Peyer's patch (tissue), 4 donors: ENCODE data around the gene SH3GL1. TPM values are rescaled to one million over a fixed set of nuclear protein-coding genes. Genes with fewer than 3 reads are reported as not detected.
A peak's percentile ranks its signal among the peaks of the same experiment; 100 is the strongest.

Source experiments
- DNase-seq, 3 donors: peaks; one replicate each; pipeline ENCODE4 v3.0.0-alpha.2; 2017 to 2019
- H3K27ac ChIP-seq, 4 donors: fragments of 200-600 bp; sonication (generic); one replicate each; pipeline ENCODE4 v1.5.1; 2016 to 2019
- H3K27me3 ChIP-seq, 2 donors: fragments of 200-600 bp; sonication (generic); one replicate each; pipeline ENCODE4 v1.5.1; 2019
- H3K36me3 ChIP-seq, 3 donors: fragments of 200-600 bp; sonication (generic); one replicate each; pipeline ENCODE4 v1.5.1; 2016 to 2019
- H3K4me1 ChIP-seq, 4 donors: fragments of 200-600 bp; sonication (generic); one replicate each; pipeline ENCODE4 v1.5.1; 2016 to 2019
- H3K4me3 ChIP-seq, 4 donors: fragments of 200-600 bp; sonication (generic); 1 replicate in 3 of 4; 2 replicates in 1 of 4; pipeline ENCODE4 v1.5.1; 2016 to 2019; ENCODE audit warnings: mild to moderate bottlenecking in 1 of 4
- H3K9me3 ChIP-seq, 4 donors: fragments of 200-600 bp; sonication (generic); one replicate each; pipeline ENCODE4 v1.5.1; 2016 to 2019; ENCODE audit warnings: mild to moderate bottlenecking in 1 of 4
- POLR2A ChIP-seq, 2 donors: fragments of 450-650 bp; IDR thresholded peaks; one replicate each; pipeline ENCODE4 v1.5.1; 2017; ENCODE audit warnings: antibody characterized with exemption in 2 of 2, mild to moderate bottlenecking in 2 of 2, moderate library complexity in 2 of 2
- total RNA-seq, 4 donors: library from RNA; depleted of rRNA; stranded (reverse); fragments of >200 nt; gene quantifications; one replicate each; pipeline ENCODE4 v1.1.0, GENCODE V29; 2016
- TF ChIP-seq, protein P1 (sequence below), 6 experiments: fragments of 450-650 bp in 4 of 6; fragments of 200-600 bp in 2 of 6; sonication (generic) in 1 of 6; IDR thresholded peaks; one replicate each; pipeline ENCODE4 v1.5.1; 2017 to 2019; ENCODE audit warnings: antibody characterized with exemption in 6 of 6, mild to moderate bottlenecking in 3 of 6, moderate library complexity in 1 of 6

The SH3GL1 gene
- total RNA-seq, 4 donors from 2014 or later: 69.3 to 102 (median 73.9) TPM

DNA sequence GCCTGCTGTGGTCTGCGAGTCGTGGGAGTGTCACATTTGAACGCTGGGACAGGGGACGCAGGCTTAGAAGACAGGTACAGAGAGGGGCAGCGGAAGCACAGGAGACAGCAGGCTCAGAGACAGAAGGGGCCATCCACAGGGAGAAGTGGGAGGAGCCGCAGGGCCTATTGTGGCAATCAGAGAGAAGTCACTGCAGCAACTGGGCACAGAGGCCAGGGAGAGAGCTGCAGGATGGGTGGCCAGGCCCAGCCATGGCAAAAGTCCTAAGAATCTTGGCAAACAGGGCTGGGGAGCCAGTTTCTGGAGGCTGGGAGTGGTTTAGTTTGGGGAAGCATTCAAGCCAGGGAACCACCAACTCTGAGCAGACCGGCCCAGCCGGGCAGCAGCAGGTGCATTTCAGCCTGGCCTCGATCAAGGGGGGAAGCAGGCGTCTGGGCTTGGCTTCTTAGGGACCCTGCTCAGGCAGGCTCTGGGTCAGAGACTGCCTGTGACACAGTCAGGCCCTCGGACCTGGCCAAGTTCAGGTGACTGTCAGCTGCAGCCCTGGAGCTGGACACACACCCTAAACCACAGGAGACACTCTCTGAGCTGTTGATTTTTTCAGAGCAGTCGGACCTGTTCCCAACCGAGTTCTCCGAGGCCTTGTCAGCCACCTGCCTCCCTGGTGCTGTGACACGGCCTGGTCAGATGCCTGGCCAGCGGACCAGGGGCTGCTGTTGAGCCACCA, 11.8 kb downstream of the SH3GL1 start:
- Histone ChIP-seq H3K9me3 (no peaks in the 10 kb centered on the region), H3K4me3 (no peak overlapping the region), H3K27ac (peak overlapping the region in 1 of 4 donors; percentile 85), H3K4me1 (peaks cover 0 to 56% (median 12%) of the 10 kb centered on the region in 4 donors), H3K27me3 (no peaks in the 10 kb centered on the region), H3K36me3 (peaks cover 0 to 25% (median 0%) of the 10 kb centered on the region in 3 donors)
- no peak for TF ChIP-seq POLR2A (IDR thresholded peaks at IDR 0.05)
- TF ChIP-seq, protein P1, sequence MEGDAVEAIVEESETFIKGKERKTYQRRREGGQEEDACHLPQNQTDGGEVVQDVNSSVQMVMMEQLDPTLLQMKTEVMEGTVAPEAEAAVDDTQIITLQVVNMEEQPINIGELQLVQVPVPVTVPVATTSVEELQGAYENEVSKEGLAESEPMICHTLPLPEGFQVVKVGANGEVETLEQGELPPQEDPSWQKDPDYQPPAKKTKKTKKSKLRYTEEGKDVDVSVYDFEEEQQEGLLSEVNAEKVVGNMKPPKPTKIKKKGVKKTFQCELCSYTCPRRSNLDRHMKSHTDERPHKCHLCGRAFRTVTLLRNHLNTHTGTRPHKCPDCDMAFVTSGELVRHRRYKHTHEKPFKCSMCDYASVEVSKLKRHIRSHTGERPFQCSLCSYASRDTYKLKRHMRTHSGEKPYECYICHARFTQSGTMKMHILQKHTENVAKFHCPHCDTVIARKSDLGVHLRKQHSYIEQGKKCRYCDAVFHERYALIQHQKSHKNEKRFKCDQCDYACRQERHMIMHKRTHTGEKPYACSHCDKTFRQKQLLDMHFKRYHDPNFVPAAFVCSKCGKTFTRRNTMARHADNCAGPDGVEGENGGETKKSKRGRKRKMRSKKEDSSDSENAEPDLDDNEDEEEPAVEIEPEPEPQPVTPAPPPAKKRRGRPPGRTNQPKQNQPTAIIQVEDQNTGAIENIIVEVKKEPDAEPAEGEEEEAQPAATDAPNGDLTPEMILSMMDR (IDR thresholded peaks at IDR 0.05): no peak
- no peak for DNase-seq

DNA sequence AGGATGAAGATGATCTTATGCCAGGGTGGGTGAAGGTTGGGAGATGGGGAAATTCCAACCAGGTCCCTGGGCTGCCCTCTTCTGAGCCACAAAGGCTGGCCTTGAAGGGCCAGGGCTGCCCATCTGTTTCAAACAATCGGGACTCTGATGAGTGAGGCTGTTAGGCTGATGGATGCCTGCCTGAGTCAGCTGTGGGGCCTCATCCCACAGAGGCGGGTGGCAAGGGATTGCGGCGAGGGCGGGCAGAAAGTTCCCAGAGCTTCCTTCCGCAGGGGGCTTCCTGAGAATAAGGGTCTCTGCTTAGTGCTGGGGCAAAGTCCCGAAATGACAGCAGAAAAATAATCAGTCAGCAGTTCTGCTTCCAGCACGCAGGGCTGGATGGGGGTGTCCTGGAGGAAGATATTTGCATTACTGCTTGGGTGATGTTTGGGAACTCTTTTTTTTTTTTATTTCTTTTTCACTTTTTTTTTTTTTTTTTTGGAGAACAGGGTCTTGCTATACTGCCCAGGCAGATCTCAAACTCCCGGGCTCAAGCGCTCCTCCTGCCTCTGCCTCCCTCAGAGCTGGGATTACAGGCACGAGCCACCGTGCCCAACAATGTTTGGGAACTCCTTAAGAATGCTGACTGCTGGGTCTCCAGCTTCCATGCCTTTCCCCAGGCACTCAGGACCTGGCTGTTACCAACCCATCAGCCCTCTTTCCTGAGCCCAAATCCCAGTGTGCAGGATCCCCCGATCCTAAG, 14.1 kb downstream of the SH3GL1 start:
- Histone ChIP-seq H3K27ac (no peak overlapping the region), H3K4me1 (peaks cover 0 to 35% (median 5%) of the 10 kb centered on the region in 4 donors), H3K36me3 (peaks cover 0 to 26% (median 0%) of the 10 kb centered on the region in 3 donors), H3K27me3 (no peaks in the 10 kb centered on the region), H3K4me3 (no peak overlapping the region), H3K9me3 (no peaks in the 10 kb centered on the region)
- TF ChIP-seq, protein P1 (IDR thresholded peaks at IDR 0.05): no peak
- TF ChIP-seq POLR2A (IDR thresholded peaks at IDR 0.05): no peak
- DNase-seq: no peak

DNA sequence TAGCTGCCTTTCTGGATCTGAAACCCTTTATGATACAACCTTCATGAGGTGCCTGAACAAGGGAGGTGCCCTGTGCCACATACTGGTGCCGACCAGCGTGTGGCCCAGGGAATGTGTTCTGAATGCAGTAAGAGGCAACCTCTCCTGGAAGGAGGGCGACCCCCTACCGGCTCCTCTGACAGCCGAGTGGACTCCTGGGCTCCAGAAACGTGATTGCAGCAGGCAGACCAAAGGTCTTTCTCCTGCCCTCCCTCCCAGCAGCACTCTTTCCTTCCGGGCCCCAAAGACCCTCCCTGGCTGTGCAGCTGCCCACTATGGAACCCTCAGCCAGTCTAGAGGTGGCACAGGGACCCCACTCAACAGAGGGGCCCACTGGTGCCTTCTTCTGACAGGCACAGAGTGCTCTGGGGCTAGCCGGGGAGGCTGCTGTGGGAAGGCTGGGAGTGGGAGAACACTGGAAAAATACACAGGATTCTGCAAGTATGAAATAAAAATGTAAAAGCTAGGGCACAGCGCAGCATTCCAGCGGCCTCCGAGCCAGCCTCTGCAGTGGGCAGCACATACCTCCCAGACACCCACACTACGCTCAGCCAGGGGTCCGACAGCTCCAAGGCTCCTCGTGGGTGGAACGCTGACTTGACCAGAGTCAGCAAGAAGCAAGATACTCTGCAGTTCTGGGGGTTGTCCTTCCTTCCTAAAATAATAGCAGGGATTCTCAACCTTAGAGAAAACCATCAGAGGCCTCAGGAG, 14.9 kb downstream of the SH3GL1 start:
- peaks cover 0 to 26% (median 0%) of the 10 kb centered on the region in 3 donors for H3K36me3 ChIP-seq
- TF ChIP-seq, protein P1 (IDR thresholded peaks at IDR 0.05): no peak
- no peak for TF ChIP-seq POLR2A (IDR thresholded peaks at IDR 0.05)
- no peak overlapping the region for H3K27ac ChIP-seq
- H3K4me1 ChIP-seq: peaks cover 0 to 28% (median 3%) of the 10 kb centered on the region in 4 donors
- H3K27me3 ChIP-seq: no peaks in the 10 kb centered on the region
- H3K9me3 ChIP-seq: no peaks in the 10 kb centered on the region
- H3K4me3 ChIP-seq: no peak overlapping the region
- no peak for DNase-seq

DNA sequence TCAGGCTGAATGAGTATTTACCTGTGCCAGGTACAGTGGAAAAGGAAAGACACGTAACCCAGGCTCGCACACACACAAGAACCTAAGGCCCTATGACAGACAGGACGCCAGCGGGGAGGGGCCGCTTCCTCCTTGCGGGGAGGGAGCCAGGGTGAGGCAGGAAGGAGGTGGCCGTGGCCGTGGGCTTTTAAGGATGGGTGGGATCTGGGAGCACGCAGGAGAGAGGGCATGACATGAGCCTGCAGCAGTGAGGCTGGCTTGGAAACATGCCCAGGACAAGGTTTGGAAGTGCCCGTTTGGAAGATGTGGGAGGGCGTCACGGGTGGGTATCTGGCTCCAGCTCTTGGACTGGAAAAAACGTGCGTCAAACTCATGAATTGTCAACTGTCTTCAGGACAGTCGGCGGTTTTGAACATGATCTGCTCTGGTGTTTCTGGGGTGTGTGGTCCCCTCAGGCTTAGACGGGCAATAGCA, 20.1 kb downstream of the SH3GL1 start:
- H3K4me3 ChIP-seq: peak overlapping the region in 2 of 4 donors; percentile 5 to 24
- no peaks in the 10 kb centered on the region for H3K27me3 ChIP-seq
- H3K4me1 ChIP-seq: peaks cover under 1 to 53% (median 29%) of the 10 kb centered on the region in 4 donors
- TF ChIP-seq, protein P1 (IDR thresholded peaks at IDR 0.05): no peak
- TF ChIP-seq POLR2A (IDR thresholded peaks at IDR 0.05): no peak
- peak in 2 of 3 donors; percentile 85 to 87 for DNase-seq
- H3K27ac ChIP-seq: peak overlapping the region; percentile 67 to 79 (median 70)
- peaks cover 0 to 14% (median 0%) of the 10 kb centered on the region in 3 donors for H3K36me3 ChIP-seq
- no peaks in the 10 kb centered on the region for H3K9me3 ChIP-seq
